HCT116 (cell line): ENCODE results near the gene RNF125.

ENCODE experiments used
- CTCF ChIP-seq, 3 experiments: fragments of 200-600 bp in 1 of 3; sonication (generic) in 1 of 3; IDR thresholded peaks in 2 of 3; conservative IDR thresholded peaks in 1 of 3; 2 replicates each; pipeline ENCODE4 v1.5.1; 2012 to 2017; ENCODE audit warnings: low read depth in 2 of 3, low read length in 2 of 3, antibody characterized with exemption in 1 of 3, borderline replicate concordance in 1 of 3, control low read depth in 1 of 3, mild to moderate bottlenecking in 1 of 3, mixed read lengths in 1 of 3, mixed run types in 1 of 3, moderate library complexity in 1 of 3; ENCODE audit not compliant: insufficient read depth in 1 of 3
- RAD21 ChIP-seq: IDR thresholded peaks from 2 replicates; pipeline ENCODE4 v1.6.1; 2012; ENCODE audit warnings: low read depth, mild to moderate bottlenecking

DNA sequence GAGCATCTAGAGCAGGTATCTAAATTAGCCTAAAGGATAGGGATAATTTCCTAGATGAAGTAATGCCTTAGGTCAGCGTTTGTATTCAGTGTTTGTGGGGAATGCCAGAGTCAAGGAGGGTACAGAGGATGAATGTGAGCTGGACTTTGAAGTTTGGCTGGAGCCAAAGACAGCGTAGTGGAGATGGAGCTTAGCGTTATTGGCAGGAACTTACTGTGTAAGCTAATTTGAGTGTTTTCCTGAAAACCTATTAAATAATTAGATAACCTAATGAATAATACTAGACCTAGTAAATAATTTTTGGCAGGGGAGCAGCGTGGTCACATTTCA is 77.2 kb downstream of the RNF125 start:
- TF ChIP-seq RAD21 = no peak
- no peak for TF ChIP-seq CTCF (IDR thresholded peaks at IDR 0.05 in 2 of 3, conservative IDR thresholded peaks at IDR 0.05 in 1 of 3; ENCODE audit: borderline replicate concordance in 1 of 3, insufficient read depth in 1 of 3, low read depth in 2 of 3, low read length in 2 of 3)
